Sigmoid colon (tissue), 4 donors: ENCODE data around the gene CAMTA1.

ENCODE experiments used
- EP300 ChIP-seq, 4 donors: sonication (generic); formaldehyde crosslinking; IDR thresholded peaks; one replicate each; pipeline ENCODE4 v1.6.1; 2017; ENCODE audit warnings: antibody characterized with exemption in 4 of 4
- TF ChIP-seq, protein P1 (sequence below), 4 experiments: fragments of 450-650 bp in 3 of 4; fragments of 200-600 bp in 1 of 4; IDR thresholded peaks; one replicate each; pipeline ENCODE4 v1.5.1; 2016 to 2019; ENCODE audit warnings: antibody characterized with exemption in 4 of 4, mild to moderate bottlenecking in 3 of 4, moderate library complexity in 2 of 4

DNA sequence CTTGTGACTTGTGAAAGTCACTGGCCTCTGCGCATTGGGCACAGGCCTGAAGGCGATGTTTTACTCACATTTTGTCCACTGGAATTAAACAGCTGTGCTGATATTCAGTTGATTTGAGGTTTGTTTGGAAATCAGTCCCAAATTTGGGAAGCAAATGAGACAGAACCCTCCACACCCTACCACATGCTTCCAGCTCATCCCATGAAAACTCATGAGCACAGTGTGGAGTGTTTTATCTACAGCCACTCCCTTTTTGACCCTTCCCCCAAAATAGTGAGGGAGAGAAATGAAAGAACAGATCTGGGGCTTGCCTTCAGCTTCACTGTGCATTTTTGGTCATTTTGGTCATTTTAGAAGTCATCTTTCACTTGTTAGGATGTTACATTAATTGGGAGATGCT, 101.3 kb downstream of the CAMTA1 start:
- TF ChIP-seq, protein P1, sequence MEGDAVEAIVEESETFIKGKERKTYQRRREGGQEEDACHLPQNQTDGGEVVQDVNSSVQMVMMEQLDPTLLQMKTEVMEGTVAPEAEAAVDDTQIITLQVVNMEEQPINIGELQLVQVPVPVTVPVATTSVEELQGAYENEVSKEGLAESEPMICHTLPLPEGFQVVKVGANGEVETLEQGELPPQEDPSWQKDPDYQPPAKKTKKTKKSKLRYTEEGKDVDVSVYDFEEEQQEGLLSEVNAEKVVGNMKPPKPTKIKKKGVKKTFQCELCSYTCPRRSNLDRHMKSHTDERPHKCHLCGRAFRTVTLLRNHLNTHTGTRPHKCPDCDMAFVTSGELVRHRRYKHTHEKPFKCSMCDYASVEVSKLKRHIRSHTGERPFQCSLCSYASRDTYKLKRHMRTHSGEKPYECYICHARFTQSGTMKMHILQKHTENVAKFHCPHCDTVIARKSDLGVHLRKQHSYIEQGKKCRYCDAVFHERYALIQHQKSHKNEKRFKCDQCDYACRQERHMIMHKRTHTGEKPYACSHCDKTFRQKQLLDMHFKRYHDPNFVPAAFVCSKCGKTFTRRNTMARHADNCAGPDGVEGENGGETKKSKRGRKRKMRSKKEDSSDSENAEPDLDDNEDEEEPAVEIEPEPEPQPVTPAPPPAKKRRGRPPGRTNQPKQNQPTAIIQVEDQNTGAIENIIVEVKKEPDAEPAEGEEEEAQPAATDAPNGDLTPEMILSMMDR (IDR thresholded peaks at IDR 0.05): no peak
- no peak for TF ChIP-seq EP300 (IDR thresholded peaks at IDR 0.05)
